Cerebellar cortex (tissue), 1 donor: ENCODE results near the gene CUL4A.

Experiments used
- DNase-seq: peaks from one replicate; pipeline ENCODE4 v3.0.0-alpha.2; 2015; ENCODE audit warnings: low spot score

CUL4A gene

GRCh38 chr13:113208421-113209335 lies 735 bp upstream of the CUL4A start, which contains the start of gene PCID2:
Gene PCID2 (minus strand): TSS chr13:113208669. CDS start chr13:113208634, 35 bp downstream.
- peak; percentile 87 for DNase-seq

GRCh38 chr13:113209759-113210421 lies 477 bp downstream of the CUL4A start:
- peak; percentile 30 for DNase-seq

GRCh38 chr13:113210833-113211232 lies 1.4 kb downstream of the CUL4A start:
- no peak for DNase-seq

- peak; percentile 11 for DNase-seq
Measured at GRCh38 chr13:113211774-113212173, 2.4 kb downstream of the CUL4A start.

GRCh38 chr13:113216254-113217048 lies 7.0 kb downstream of the CUL4A start:
- peak; percentile 49 for DNase-seq

- DNase-seq: no peak
Measured at GRCh38 chr13:113218586-113218985, 9.2 kb downstream of the CUL4A start.

- DNase-seq: no peak
Measured at GRCh38 chr13:113219256-113219940, 10.0 kb downstream of the CUL4A start.

- no peak for DNase-seq
Measured at GRCh38 chr13:113220141-113220598, 10.8 kb downstream of the CUL4A start.

- no peak for DNase-seq
Measured at GRCh38 chr13:113220877-113221276, 11.5 kb downstream of the CUL4A start.

- DNase-seq: no peak
Measured at GRCh38 chr13:113223070-113223469, 13.7 kb downstream of the CUL4A start.

GRCh38 chr13:113224486-113224885 lies 15.1 kb downstream of the CUL4A start:
- no peak for DNase-seq

GRCh38 chr13:113225515-113225914 lies 16.1 kb downstream of the CUL4A start:
- no peak for DNase-seq

- no peak for DNase-seq
Measured at GRCh38 chr13:113226873-113227450, 17.5 kb downstream of the CUL4A start.

GRCh38 chr13:113229161-113229560 lies 19.7 kb downstream of the CUL4A start:
- DNase-seq: no peak

- DNase-seq: no peak
Measured at GRCh38 chr13:113229791-113230190, 20.4 kb downstream of the CUL4A start.

GRCh38 chr13:113231306-113232207 lies 22.1 kb downstream of the CUL4A start:
- no peak for DNase-seq

GRCh38 chr13:113232208-113233003 lies 23.0 kb downstream of the CUL4A start:
- no peak for DNase-seq

- DNase-seq: no peak
Measured at GRCh38 chr13:113233101-113233500, 23.7 kb downstream of the CUL4A start.

- DNase-seq: no peak
Measured at GRCh38 chr13:113238536-113238935, 29.1 kb downstream of the CUL4A start.
